IMR-90 (cell line): Measurements from ENCODE around the gene EDNRB.

ENCODE experiments used
- CEBPB ChIP-seq: IDR thresholded peaks from 2 replicates; pipeline ENCODE4 v1.6.1; 2012; ENCODE audit warnings: low read depth, low read length, improper control_type of control experiment
- CHD1 ChIP-seq: IDR thresholded peaks from 2 replicates; pipeline ENCODE4 v1.6.1; 2012; ENCODE audit warnings: low read depth, low read length, improper control_type of control experiment
- CTCF ChIP-seq: conservative IDR thresholded peaks from 2 replicates; pipeline ENCODE4 v1.5.1; 2012; ENCODE audit warnings: mild to moderate bottlenecking, low read depth, low read length, improper control_type of control experiment
- FOS ChIP-seq: fragments of 150-350 bp; IDR thresholded peaks from 2 replicates; pipeline ENCODE4 v1.6.1; 2016; ENCODE audit warnings: low read depth, low read length
- MAFK ChIP-seq: IDR thresholded peaks from 2 replicates; pipeline ENCODE4 v1.6.1; 2012; ENCODE audit warnings: low read depth, low read length, improper control_type of control experiment
- MXI1 ChIP-seq: IDR thresholded peaks from 2 replicates; pipeline ENCODE4 v1.6.1; 2012; ENCODE audit warnings: low read depth, mild to moderate bottlenecking, low read length, moderate library complexity, borderline replicate concordance
- POLR2A ChIP-seq: IDR thresholded peaks from 2 replicates; pipeline ENCODE4 v1.6.1; 2012; ENCODE audit warnings: mild to moderate bottlenecking, low read depth, low read length
- USF2 ChIP-seq: fragments of 150-350 bp; IDR thresholded peaks from 2 replicates; pipeline ENCODE4 v1.6.1; 2017; ENCODE audit warnings: mild to moderate bottlenecking, antibody characterized with exemption, low read length, low read depth

- TF ChIP-seq CTCF: no peak
- TF ChIP-seq USF2: no peak
- no peak for TF ChIP-seq CEBPB
- no peak for TF ChIP-seq POLR2A
- TF ChIP-seq CHD1: no peak
- no peak for TF ChIP-seq MXI1
- no peak for TF ChIP-seq MAFK
- TF ChIP-seq FOS: no peak
Observed at GRCh38 chr13:77892491-77892890, 26.1 kb downstream of the EDNRB start.
